ENCODE data around the gene ADAMTS2.
A peak's percentile ranks its signal among the peaks of the same experiment; 100 is the strongest.

Gene ADAMTS2

GRCh38 chr5:179309383-179309670, 35.9 kb downstream of the ADAMTS2 start:
- DNase-seq, result no peak

- no peak for DNase-seq
Measured at GRCh38 chr5:179308563-179309382, 36.5 kb downstream of the ADAMTS2 start.

- DNase-seq, result no peak
Measured at GRCh38 chr5:179307931-179308471, 37.3 kb downstream of the ADAMTS2 start.

- DNase-seq, result no peak
Measured at GRCh38 chr5:179307013-179307800, 38.1 kb downstream of the ADAMTS2 start.

- no peak for DNase-seq
Measured at GRCh38 chr5:179306191-179307012, 38.9 kb downstream of the ADAMTS2 start.

- DNase-seq, result no peak
Measured at GRCh38 chr5:179304871-179305270, 40.4 kb downstream of the ADAMTS2 start.

GRCh38 chr5:179304466-179304865, 40.8 kb downstream of the ADAMTS2 start:
- DNase-seq, result peak; percentile 83

- DNase-seq, result no peak
Measured at GRCh38 chr5:179303451-179304200, 41.6 kb downstream of the ADAMTS2 start.

GRCh38 chr5:179302499-179303185, 42.6 kb downstream of the ADAMTS2 start:
- no peak for DNase-seq

GRCh38 chr5:179301796-179302195, 43.5 kb downstream of the ADAMTS2 start:
- no peak for DNase-seq

GRCh38 chr5:179301376-179301775, 43.9 kb downstream of the ADAMTS2 start:
- no peak for DNase-seq

- no peak for DNase-seq
Measured at GRCh38 chr5:179300581-179301180, 44.6 kb downstream of the ADAMTS2 start.

- no peak for DNase-seq
Measured at GRCh38 chr5:179298181-179298993, 46.9 kb downstream of the ADAMTS2 start.

- no peak for DNase-seq
Measured at GRCh38 chr5:179297486-179298180, 47.6 kb downstream of the ADAMTS2 start.

- no peak for DNase-seq
Measured at GRCh38 chr5:179297026-179297425, 48.2 kb downstream of the ADAMTS2 start.

GRCh38 chr5:179296150-179296821, 49.0 kb downstream of the ADAMTS2 start:
- no peak for DNase-seq

- no peak for DNase-seq
Measured at GRCh38 chr5:179295778-179296149, 49.5 kb downstream of the ADAMTS2 start.

GRCh38 chr5:179294891-179295777, 50.1 kb downstream of the ADAMTS2 start:
- no peak for DNase-seq
